ENCODE results near the gene WDR91.

GRCh38 chr7:135197343-135197742 lies 14.0 kb downstream of the WDR91 start:
- TF ChIP-seq FOXM1 (IDR thresholded peaks at IDR 0.05; ENCODE audit: borderline replicate concordance) (no peak), FOXA1 (IDR thresholded peaks at IDR 0.05) (no peak), LEF1 (IDR thresholded peaks at IDR 0.05; ENCODE audit: borderline replicate concordance) (no peak), SUZ12 (IDR thresholded peaks at IDR 0.05) (no peak), BHLHE40 (IDR thresholded peaks at IDR 0.05; ENCODE audit: borderline replicate concordance) (no peak), L3MBTL2 (conservative IDR thresholded peaks at IDR 0.05) (no peak), TARDBP (IDR thresholded peaks at IDR 0.05) (no peak), FOXK2 (IDR thresholded peaks at IDR 0.05) (no peak), ZNF384 (IDR thresholded peaks at IDR 0.05) (no peak), SP1 (IDR thresholded peaks at IDR 0.05) (no peak), HDGF (IDR thresholded peaks at IDR 0.05; ENCODE audit: borderline replicate concordance) (no peak)
- TF ChIP-seq, protein P1, sequence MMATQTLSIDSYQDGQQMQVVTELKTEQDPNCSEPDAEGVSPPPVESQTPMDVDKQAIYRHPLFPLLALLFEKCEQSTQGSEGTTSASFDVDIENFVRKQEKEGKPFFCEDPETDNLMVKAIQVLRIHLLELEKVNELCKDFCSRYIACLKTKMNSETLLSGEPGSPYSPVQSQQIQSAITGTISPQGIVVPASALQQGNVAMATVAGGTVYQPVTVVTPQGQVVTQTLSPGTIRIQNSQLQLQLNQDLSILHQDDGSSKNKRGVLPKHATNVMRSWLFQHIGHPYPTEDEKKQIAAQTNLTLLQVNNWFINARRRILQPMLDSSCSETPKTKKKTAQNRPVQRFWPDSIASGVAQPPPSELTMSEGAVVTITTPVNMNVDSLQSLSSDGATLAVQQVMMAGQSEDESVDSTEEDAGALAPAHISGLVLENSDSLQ (IDR thresholded peaks at IDR 0.05): no peak
